Body of pancreas (tissue), 4 donors: Measurements from ENCODE around the gene SPATA33. TPM values are rescaled to one million over a fixed set of nuclear protein-coding genes. Genes with fewer than 3 reads are reported as not detected.

Source experiments
- ATAC-seq: fragments of 150-250 bp; one replicate; pipeline ENCODE4 v1.9.1; 2016
- DNase-seq, 4 donors: peaks; one replicate each; pipeline ENCODE4 v3.0.0-alpha.2; 2019
- H3K27ac ChIP-seq, 4 donors: fragments of 200-600 bp; sonication (generic); 1 replicate in 3 of 4; 2 replicates in 1 of 4; pipeline versions ENCODE4 v1.5.1 to v1.6.1; 2016 to 2019; ENCODE audit warnings: mild to moderate bottlenecking in 1 of 4, mixed read lengths in 1 of 4, moderate library complexity in 1 of 4
- H3K27me3 ChIP-seq, 2 donors: fragments of 200-600 bp; sonication (generic); one replicate each; pipeline ENCODE4 v1.6.0; 2016; ENCODE audit warnings: mild to moderate bottlenecking in 1 of 2
- H3K36me3 ChIP-seq, 2 donors: fragments of 200-600 bp; sonication (generic); replicated peaks in 1 of 2; 2 replicates each; pipeline ENCODE4 v1.5.1; 2016; ENCODE audit warnings: low read depth in 2 of 2; ENCODE audit not compliant: insufficient read depth in 1 of 2
- H3K4me1 ChIP-seq: fragments of 200-600 bp; sonication (generic); one replicate; pipeline ENCODE4 v1.6.0; 2016
- H3K4me3 ChIP-seq, 2 donors: fragments of 200-600 bp; sonication (generic); 1 replicate in 1 of 2; 2 replicates in 1 of 2; pipeline ENCODE4 v1.5.1; 2016 to 2019
- H3K9me3 ChIP-seq, 3 donors: fragments of 200-600 bp; sonication (generic); 1 replicate in 2 of 3; 2 replicates in 1 of 3; pipeline ENCODE4 v1.5.1; 2016
- CTCF ChIP-seq, 7 experiments: fragments of 450-650 bp in 4 of 7; fragments of 200-600 bp in 3 of 7; sonication (generic) in 3 of 7; IDR thresholded peaks; one replicate each; pipeline ENCODE4 v1.5.1; 2016 to 2019; ENCODE audit warnings: antibody characterized with exemption in 7 of 7
- POLR2A ChIP-seq, 3 donors: fragments of 450-650 bp; IDR thresholded peaks; one replicate each; pipeline ENCODE4 v1.6.1; 2016; ENCODE audit warnings: antibody characterized with exemption in 3 of 3, mild to moderate bottlenecking in 2 of 3
- WGBS, 2 donors: methylation state at CpG; one replicate each; pipeline ENCODE4 v1.1.5; 2017; 5-methylcytosine and 5-hydroxymethylcytosine counted together
- intact Hi-C: fragments of 100-400 bp; cut with DNase I; formaldehyde crosslinking; loops from one replicate; pipeline ENCODE4 v1.15.1; 2023
- total RNA-seq, 2 donors: library from RNA; depleted of rRNA; stranded (reverse); fragments of >200 nt; gene quantifications; one replicate each; pipeline ENCODE4 v1.1.0, GENCODE V29; 2016

Gene SPATA33
- total RNA-seq, 2 donors from 2014 or later = 3.6 to 7.9 TPM

- H3K4me3 ChIP-seq = no peak overlapping the region
- no peaks in the 10 kb centered on the region for H3K9me3 ChIP-seq
- 75 to 90% methylated on average over 20 of the region's 20 CpGs for WGBS, 2 donors
- no peaks in the 10 kb centered on the region for H3K36me3 ChIP-seq
- no peak for TF ChIP-seq POLR2A (IDR thresholded peaks at IDR 0.05)
- no peak for TF ChIP-seq CTCF (IDR thresholded peaks at IDR 0.05)
- intact Hi-C loops = no loop called here
- ATAC-seq = no peak
- peaks cover 21% of the 10 kb centered on the region for H3K4me1 ChIP-seq
- no peaks in the 10 kb centered on the region for H3K27me3 ChIP-seq
- H3K27ac ChIP-seq = no peak overlapping the region
- DNase-seq = no peak
Measured at GRCh38 chr16:89616623-89617022, 41.0 kb upstream of the SPATA33 start.

- intact Hi-C loops = no loop called here
- 60 to 65% methylated on average over 4 to 6 of the region's 6 CpGs for WGBS, 2 donors
- TF ChIP-seq POLR2A (IDR thresholded peaks at IDR 0.05) (no peak), CTCF (IDR thresholded peaks at IDR 0.05) (no peak)
- no peaks in the 10 kb centered on the region for H3K9me3 ChIP-seq
- DNase-seq = no peak
- no peak for ATAC-seq
- H3K4me3 ChIP-seq = no peak overlapping the region
- no peaks in the 10 kb centered on the region for H3K36me3 ChIP-seq
- no peak overlapping the region for H3K27ac ChIP-seq
- H3K27me3 ChIP-seq = no peaks in the 10 kb centered on the region
- H3K4me1 ChIP-seq = peaks cover 21% of the 10 kb centered on the region
Measured at GRCh38 chr16:89617036-89617435, 40.6 kb upstream of the SPATA33 start.

- ATAC-seq (no peak), DNase-seq (no peak)
- H3K4me3 ChIP-seq = no peak overlapping the region
- H3K4me1 ChIP-seq = peaks cover 13% of the 10 kb centered on the region
- no peak overlapping the region for H3K27ac ChIP-seq
- no peaks in the 10 kb centered on the region for H3K36me3 ChIP-seq
- no peaks in the 10 kb centered on the region for H3K27me3 ChIP-seq
- intact Hi-C loops = no loop called here
- H3K9me3 ChIP-seq = no peaks in the 10 kb centered on the region
- 70 to 73% methylated on average over 15 to 16 of the region's 16 CpGs for WGBS, 2 donors
- TF ChIP-seq CTCF (IDR thresholded peaks at IDR 0.05) (no peak), POLR2A (IDR thresholded peaks at IDR 0.05) (no peak)
Measured at GRCh38 chr16:89618109-89618998, 39.3 kb upstream of the SPATA33 start.

GRCh38 chr16:89619840-89620239 is 37.8 kb upstream of the SPATA33 start:
- Histone ChIP-seq H3K27ac (no peak overlapping the region), H3K9me3 (no peaks in the 10 kb centered on the region), H3K4me3 (no peak overlapping the region), H3K36me3 (no peaks in the 10 kb centered on the region), H3K27me3 (no peaks in the 10 kb centered on the region), H3K4me1 (peaks cover 11% of the 10 kb centered on the region)
- TF ChIP-seq POLR2A (IDR thresholded peaks at IDR 0.05) = no peak
- TF ChIP-seq CTCF (IDR thresholded peaks at IDR 0.05) = no peak
- ATAC-seq (no peak), DNase-seq (no peak)
- 63 to 87% methylated on average over 3 to 11 of the region's 12 CpGs for WGBS, 2 donors
- intact Hi-C loops = no loop called here

GRCh38 chr16:89620406-89620841 is 37.2 kb upstream of the SPATA33 start:
- WGBS, 2 donors = 89 to 100% methylated on average over 1 to 14 of the region's 16 CpGs
- no peak for TF ChIP-seq POLR2A (IDR thresholded peaks at IDR 0.05)
- TF ChIP-seq CTCF (IDR thresholded peaks at IDR 0.05) = no peak
- Histone ChIP-seq H3K9me3 (no peaks in the 10 kb centered on the region), H3K27ac (no peak overlapping the region), H3K4me3 (no peak overlapping the region), H3K36me3 (no peaks in the 10 kb centered on the region), H3K27me3 (no peaks in the 10 kb centered on the region), H3K4me1 (peaks cover 5% of the 10 kb centered on the region)
- DNase-seq = no peak
- intact Hi-C loops = no loop called here
- ATAC-seq = no peak
